K562 (cell line): ENCODE measurements around the gene IRX3. TPM values are rescaled to one million over a fixed set of nuclear protein-coding genes. Genes with fewer than 3 reads are reported as not detected.

ENCODE experiments used
- ATAC-seq: fragments of 200-7000 bp; cut with Tn5 transposase; 3 replicates; pipeline ENCODE4 v1.9.1; 2020; ENCODE audit warnings: moderate library complexity
- BruUV-seq: library from RNA; stranded (reverse); fragments of 400-500 nt; replicated peaks from 2 replicates; lab custom pipeline; 2021; lab: Mats Ljungman, UMichigan
- CTCF ChIA-PET: fragments of 300-600 bp; formaldehyde crosslinking; extraction: SDS; loops from one replicate; lab custom pipeline; 2021; ENCODE audit warnings: low intra/inter-chr PET ratio; lab: Yijun Ruan, JAX
- POLR2A ChIA-PET: fragments of 300-600, 350-650 bp; sonication (Branson Sonifier 250); formaldehyde crosslinking; extraction: SDS; loops from one replicate; lab custom pipeline; 2021; ENCODE audit warnings: antibody characterized with exemption, inconsistent platforms; lab: Yijun Ruan, JAX
- DNase-seq, 4 experiments: peaks; one replicate each; pipeline versions ENCODE4 v3.0.0 to v3.0.0-alpha.2; 2011 to 2018; ENCODE audit warnings: low spot score in 3 of 4, mixed read lengths in 3 of 4; ENCODE audit errors: extremely low read depth in 1 of 4
- FAIRE-seq: peaks from 2 replicates; lab custom pipeline; 2011; peaks lifted over from hg19 to GRCh38; lab: Jason Lieb, UNC
- H2AFZ ChIP-seq: 2 replicates; pipeline ENCODE4 v1.6.0; 2011; ENCODE audit warnings: low read depth, low read length, control low read depth, inconsistent platforms
- H3K27ac ChIP-seq: fragments of 200-600 bp; 3 replicates; pipeline ENCODE4 v1.8.0; 2011; ENCODE audit warnings: low read depth, mild to moderate bottlenecking, control low read depth, inconsistent platforms, low read length, moderate library complexity, mixed read lengths; ENCODE audit errors: extremely low read depth
- H3K27me3 ChIP-seq, 2 experiments: fragments of 300-600 bp in 1 of 2; 2 replicates in 1 of 2; 3 replicates in 1 of 2; pipeline versions ENCODE4 v1.6.0 to v1.8.0; 2011; ENCODE audit warnings: inconsistent platforms in 2 of 2, low read length in 2 of 2, mild to moderate bottlenecking in 1 of 2, mixed read lengths in 1 of 2, moderate library complexity in 1 of 2; ENCODE audit not compliant: control insufficient read depth in 2 of 2, insufficient read depth in 2 of 2
- H3K36me3 ChIP-seq: fragments of 300-600 bp; 3 replicates; pipeline ENCODE4 v1.8.0; 2011; ENCODE audit warnings: mild to moderate bottlenecking, low read length, inconsistent platforms; ENCODE audit not compliant: control insufficient read depth, insufficient read depth
- H3K4me1 ChIP-seq, 2 experiments: fragments of 200-600 bp in 1 of 2; replicated peaks in 1 of 2; 2 replicates in 1 of 2; 3 replicates in 1 of 2; pipeline versions ENCODE4 v1.5.1 to v1.8.0; 2011; ENCODE audit warnings: inconsistent platforms in 2 of 2, low read length in 2 of 2, mild to moderate bottlenecking in 1 of 2, mixed read lengths in 1 of 2, moderate library complexity in 1 of 2; ENCODE audit not compliant: control insufficient read depth in 2 of 2, insufficient read depth in 2 of 2
- H3K4me2 ChIP-seq: 2 replicates; pipeline ENCODE4 v1.6.1; 2011; ENCODE audit warnings: low read length, control low read depth, inconsistent platforms, mixed read lengths; ENCODE audit not compliant: insufficient read depth
- H3K4me3 ChIP-seq: fragments of 200-600 bp; sonication (generic), shearing (Covaris generic); 2 replicates; pipeline ENCODE4 v1.5.1; 2016; ENCODE audit warnings: control low read depth, inconsistent platforms
- H3K79me2 ChIP-seq: fragments of 200-600 bp; 3 replicates; pipeline ENCODE4 v1.8.0; 2011; ENCODE audit warnings: low read length, inconsistent platforms; ENCODE audit not compliant: control insufficient read depth, insufficient read depth
- H3K9ac ChIP-seq, 2 experiments: 2 replicates each; pipeline versions ENCODE4 v1.6.0 to v1.6.1; 2011; ENCODE audit warnings: low read depth in 2 of 2, low read length in 2 of 2, control low read depth in 1 of 2, inconsistent platforms in 1 of 2, mild to moderate bottlenecking in 1 of 2, mixed read lengths in 1 of 2; ENCODE audit not compliant: insufficient read depth in 1 of 2
- H3K9me1 ChIP-seq: one replicate; pipeline ENCODE4 v1.6.0; 2011; ENCODE audit warnings: inconsistent platforms, mild to moderate bottlenecking, low read length, moderate library complexity; ENCODE audit not compliant: control insufficient read depth, insufficient read depth
- H3K9me3 ChIP-seq: replicated peaks from 2 replicates; pipeline ENCODE4 v1.5.1; 2011; ENCODE audit warnings: low read depth, low read length, inconsistent platforms; ENCODE audit not compliant: control insufficient read depth, insufficient read depth
- H4K20me1 ChIP-seq: replicated peaks from 2 replicates; pipeline ENCODE4 v1.6.1; 2011; ENCODE audit warnings: low read length, inconsistent platforms, mixed read lengths; ENCODE audit not compliant: control insufficient read depth, insufficient read depth
- DDX20 ChIP-seq: fragments of 450-650 bp; IDR thresholded peaks from 2 replicates; pipeline ENCODE4 v1.6.1; 2016; ENCODE audit warnings: missing genetic modification characterization, low read depth, mild to moderate bottlenecking, missing compliant biosample characterization, moderate library complexity
- GTF2A2 ChIP-seq: IDR thresholded peaks from 2 replicates; pipeline ENCODE4 v1.6.1; 2016; ENCODE audit warnings: mild to moderate bottlenecking, missing genetic modification characterization, missing compliant biosample characterization
- KDM1A ChIP-seq, 2 experiments: fragments of 450-650 bp; IDR thresholded peaks; 2 replicates each; pipeline ENCODE4 v1.6.1; 2016; ENCODE audit warnings: mild to moderate bottlenecking in 2 of 2
- KLF1 ChIP-seq: fragments of 450-650 bp; IDR thresholded peaks from 2 replicates; pipeline ENCODE4 v1.6.1; 2016; ENCODE audit warnings: missing genetic modification characterization, missing compliant biosample characterization
- MLX ChIP-seq, 2 experiments: fragments of 450-650 bp in 1 of 2; sonication (generic) in 1 of 2; formaldehyde crosslinking; conservative IDR thresholded peaks; 2 replicates each; pipeline versions ENCODE4 v1.4.0 to v1.8.1; 2020 to 2022; ENCODE audit warnings: mild to moderate bottlenecking in 1 of 2, missing genetic modification reagents in 1 of 2
- NCOR1 ChIP-seq: fragments of 450-650 bp; IDR thresholded peaks from 2 replicates; pipeline ENCODE4 v1.6.1; 2016; ENCODE audit warnings: mild to moderate bottlenecking, moderate library complexity
- NKRF ChIP-seq: fragments of 450-650 bp; IDR thresholded peaks from 2 replicates; pipeline ENCODE4 v1.6.1; 2016; ENCODE audit warnings: borderline replicate concordance
- SETDB1 ChIP-seq: IDR thresholded peaks from one replicate; pipeline ENCODE4 v1.6.1; 2012; ENCODE audit warnings: low read length, control low read depth, inconsistent platforms
- THAP7 ChIP-seq: fragments of 250-450 bp; sonication (Bioruptor Pico); IDR thresholded peaks from 2 replicates; pipeline ENCODE4 v1.5.0; 2021
- VEZF1 ChIP-seq: fragments of 200-800 bp; sonication (Bioruptor generic); IDR thresholded peaks from 2 replicates; pipeline ENCODE4 v1.6.1; 2017; ENCODE audit warnings: missing genetic modification characterization, missing compliant biosample characterization
- WGBS: fragments of 100-300 bp; shearing (Covaris generic); methylation state at CpG from one replicate; pipeline ENCODE4 v1.1.6; 2016; ENCODE audit warnings: low coverage, mixed read lengths; ENCODE audit not compliant: insufficient coverage; ENCODE audit errors: missing lambda C conversion rate; 5-methylcytosine and 5-hydroxymethylcytosine counted together
- in situ Hi-C: fragments of 300-500 bp; cut with MboI; formaldehyde crosslinking; loops from 4 replicates; pipeline ENCODE4 v1.15.0; 2018; ENCODE audit warnings: inconsistent platforms, mixed read lengths
- intact Hi-C: fragments of 100-400 bp; cut with micrococcal nuclease; formaldehyde crosslinking; loops from 2 replicates; pipeline ENCODE4 v1.14.2; 2022
- polyA plus RNA-seq, 8 experiments: library from polyadenylated mRNA; depleted of rRNA in 4 of 8; stranded (reverse) in 5 of 8; unstranded in 3 of 8; fragments of >200 nt; fragmentation: Nextera tagmentation in 2 of 8; fragmentation: Illumina TruSeq in 1 of 8; extraction: Ambion mirVana in 2 of 8; extraction: Trizol in 1 of 8; gene quantifications; 2 replicates each; pipeline versions ENCODE4 v1.2.1 to v1.2.3, GENCODE V29; 2011 to 2014; ENCODE audit warnings: inconsistent platforms in 1 of 8, missing spikeins in 1 of 8
- total RNA-seq, 7 experiments: library from RNA; depleted of rRNA in 6 of 7; stranded (reverse); fragments of >200 nt in 6 of 7; fragmentation: Illumina TruSeq in 2 of 7; extraction: Trizol in 2 of 7; gene quantifications; 2 replicates each; pipeline versions ENCODE4 v1.2.1 to v1.2.3, GENCODE V29; 2011 to 2021; ENCODE audit warnings: low replicate concordance in 1 of 7
- TF ChIP-seq, protein P1 (sequence below): fragments of 450-650 bp; conservative IDR thresholded peaks from 2 replicates; pipeline ENCODE4 v1.6.1; 2016; ENCODE audit warnings: missing genetic modification characterization, low read depth, mild to moderate bottlenecking, control low read depth, missing compliant biosample characterization

Gene IRX3
- total and polyA plus RNA-seq, 9 of the 15 experiments (the other 6 are each of a cell fraction or from before 2014, with no cell fraction given), result not detected

DNA sequence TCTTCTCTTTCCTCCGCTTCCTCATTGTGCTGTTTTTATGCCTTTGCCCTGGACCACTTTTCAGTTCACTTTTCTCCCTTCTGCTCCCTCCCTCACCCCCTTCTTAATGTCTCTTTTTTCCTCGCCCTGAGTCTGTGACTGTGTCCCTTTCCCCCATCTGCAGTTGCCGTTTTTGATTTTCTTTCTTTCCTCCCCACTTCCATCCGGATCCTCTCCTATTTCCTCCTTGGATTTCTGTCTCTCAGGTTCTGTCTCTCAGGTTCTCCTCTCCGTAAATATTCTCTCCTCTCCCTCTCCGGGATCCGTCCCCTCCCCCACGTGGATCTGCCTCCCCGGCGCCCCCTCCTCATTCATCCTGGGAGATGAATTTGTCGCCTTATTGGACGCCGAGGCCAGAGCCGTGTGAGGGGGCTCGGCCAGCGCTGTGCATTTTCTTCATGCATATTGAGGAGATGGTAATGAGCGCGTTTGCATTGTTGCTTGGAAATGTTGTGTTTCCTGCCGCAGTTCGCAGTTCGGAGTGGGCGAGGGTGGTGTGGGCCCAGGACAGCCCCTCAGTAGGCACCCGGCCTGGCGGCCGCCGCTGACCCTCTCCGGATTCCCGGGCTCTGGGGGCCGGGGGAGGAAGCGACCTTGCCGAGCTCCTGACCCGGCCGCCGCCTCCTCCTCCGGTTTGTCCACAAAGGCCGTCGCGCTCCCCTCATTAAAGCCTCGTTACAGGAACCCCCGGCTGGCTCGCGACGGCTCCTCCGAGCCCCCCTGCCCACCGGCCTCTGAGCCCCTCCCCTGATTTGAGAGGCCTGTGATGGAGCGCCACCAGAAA lies 4.5 kb upstream of the IRX3 start:
- H3K9ac ChIP-seq, result no peak overlapping the region
- H2AFZ ChIP-seq, result no peak overlapping the region
- peaks cover 11 to 25% of the 10 kb centered on the region in 2 experiments; a peak in 4 of 5 replicates for H3K27me3 ChIP-seq
- FAIRE-seq (no peak), ATAC-seq (no peak), DNase-seq (no peak)
- peaks cover 0 to 4% of the 10 kb centered on the region in 2 experiments; a peak in 1 of 5 replicates for H3K4me1 ChIP-seq
- no peaks in the 10 kb centered on the region for H3K9me1 ChIP-seq
- no peaks in the 10 kb centered on the region for H3K79me2 ChIP-seq
- in situ Hi-C loops, result no loop called here
- no peak overlapping the region for H3K27ac ChIP-seq
- no peak overlapping the region for H3K4me3 ChIP-seq
- no peaks in the 10 kb centered on the region for H4K20me1 ChIP-seq
- WGBS, result 4% methylated on average over 41 of the region's 46 CpGs
- no peaks in the 10 kb centered on the region for H3K36me3 ChIP-seq
- intact Hi-C loops, result no loop called here
- ChIA-PET POLR2A (no interaction called here), CTCF (no interaction called here)
- H3K4me2 ChIP-seq, result no peak overlapping the region
- TF ChIP-seq KDM1A (IDR thresholded peaks at IDR 0.05), result no peak
- no peak for TF ChIP-seq GTF2A2 (tag)
- no peak for TF ChIP-seq NKRF
- TF ChIP-seq, protein P1, sequence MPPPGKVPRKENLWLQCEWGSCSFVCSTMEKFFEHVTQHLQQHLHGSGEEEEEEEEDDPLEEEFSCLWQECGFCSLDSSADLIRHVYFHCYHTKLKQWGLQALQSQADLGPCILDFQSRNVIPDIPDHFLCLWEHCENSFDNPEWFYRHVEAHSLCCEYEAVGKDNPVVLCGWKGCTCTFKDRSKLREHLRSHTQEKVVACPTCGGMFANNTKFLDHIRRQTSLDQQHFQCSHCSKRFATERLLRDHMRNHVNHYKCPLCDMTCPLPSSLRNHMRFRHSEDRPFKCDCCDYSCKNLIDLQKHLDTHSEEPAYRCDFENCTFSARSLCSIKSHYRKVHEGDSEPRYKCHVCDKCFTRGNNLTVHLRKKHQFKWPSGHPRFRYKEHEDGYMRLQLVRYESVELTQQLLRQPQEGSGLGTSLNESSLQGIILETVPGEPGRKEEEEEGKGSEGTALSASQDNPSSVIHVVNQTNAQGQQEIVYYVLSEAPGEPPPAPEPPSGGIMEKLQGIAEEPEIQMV (tag), result no peak
- no peak for TF ChIP-seq VEZF1
- no peak for TF ChIP-seq KLF1 (tag)
- no peak for TF ChIP-seq THAP7
- TF ChIP-seq NCOR1, result no peak
- no peak for TF ChIP-seq DDX20
- no peak for TF ChIP-seq MLX (CRISPR knock-in tag; conservative IDR thresholded peaks at IDR 0.05)
- TF ChIP-seq SETDB1, result no peak
- TF ChIP-seq, all 486 proteins: peak for 0
- no TSS peak for BruUV-seq
- H3K9me3 ChIP-seq, result no peaks in the 10 kb centered on the region
